ENCODE data around the gene PPP2R5C. TPM values are rescaled to one million over a fixed set of nuclear protein-coding genes. Genes with fewer than 3 reads are reported as not detected.

PPP2R5C gene
- total and polyA plus RNA-seq, 2 donors (not counting 3 experiments of a cell fraction or from before 2014, with no cell fraction given): 42.6 to 83.6 TPM

DNA sequence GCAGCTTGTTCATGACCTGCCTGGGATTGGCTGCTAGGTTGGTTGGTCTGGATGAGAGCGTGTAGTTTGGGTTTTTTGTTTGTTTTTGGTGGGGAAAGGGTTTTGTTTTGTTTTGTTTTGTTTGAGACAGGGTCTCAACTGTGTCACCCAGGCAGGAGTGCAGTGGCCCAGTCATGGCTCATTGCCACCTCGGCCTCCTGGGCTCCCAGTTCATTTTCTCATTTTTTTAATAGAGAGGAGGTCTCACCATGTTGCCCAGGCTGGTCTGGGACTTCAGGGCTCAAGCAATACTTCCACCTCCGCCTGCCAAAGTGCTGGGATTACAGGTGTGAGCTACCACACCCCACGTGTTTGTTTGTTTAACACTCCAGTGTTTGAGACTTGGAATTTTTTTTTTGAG, 206.7 kb downstream of the PPP2R5C start:
- FAIRE-seq (no peak), DNase-seq (ENCODE audit: low read depth, low spot score) (no peak)
- H3K27ac ChIP-seq (ENCODE audit: insufficient read depth, low read depth, low read length): no peak overlapping the region
- H3K79me2 ChIP-seq (ENCODE audit: control insufficient read depth, insufficient read depth, low read length): peaks cover 75% of the 10 kb centered on the region
- H4K20me1 ChIP-seq (replicated peaks; ENCODE audit: control insufficient read depth, extremely low read depth, insufficient read depth, low read length): peaks cover 3% of the 10 kb centered on the region
- H3K4me3 ChIP-seq (replicated peaks in 1 of 3; ENCODE audit: insufficient read depth in 1 of 3, low read depth in 1 of 3, low read length in 3 of 3): no peak overlapping the region
- no TSS peak for BruUV-seq (replicated peaks)
- no peaks in the 10 kb centered on the region for H3K27me3 ChIP-seq (ENCODE audit: control insufficient read depth in 2 of 2, insufficient read depth in 2 of 2, low read length in 2 of 2)
- POLR2A ChIA-PET: no interaction called here
- no peak overlapping the region for H3K4me2 ChIP-seq (ENCODE audit: insufficient read depth, low read length)
- H3K36me3 ChIP-seq (ENCODE audit: control insufficient read depth in 2 of 2, extremely low read depth in 1 of 2, insufficient read depth in 2 of 2, low read length in 2 of 2): peaks cover 4 to 5% of the 10 kb centered on the region in 2 experiments
- peaks cover 32% of the 10 kb centered on the region for H3K4me1 ChIP-seq (ENCODE audit: control insufficient read depth, extremely low read depth, insufficient read depth, low read length)
- TF ChIP-seq JUN (IDR thresholded peaks at IDR 0.05; ENCODE audit: borderline replicate concordance, insufficient read depth, insufficient read length, low read depth) (no peak), FOS (IDR thresholded peaks at IDR 0.05; ENCODE audit: borderline replicate concordance, insufficient read depth, low read length) (no peak), POLR2AphosphoS5 (IDR thresholded peaks at IDR 0.05; ENCODE audit: insufficient read depth, low read depth, low read length) (no peak), MYC (IDR thresholded peaks at IDR 0.05; ENCODE audit: low read depth, low read length) (no peak), EZH2 (IDR thresholded peaks at IDR 0.05; ENCODE audit: borderline replicate concordance, low read depth, low read length, severe bottlenecking) (no peak), GATA2 (IDR thresholded peaks at IDR 0.05; ENCODE audit: insufficient read depth, insufficient read length, low read depth, low read length) (no peak), POLR2A (IDR thresholded peaks at IDR 0.05; ENCODE audit: low read depth, low read length) (no peak)
- TF ChIP-seq, protein P1, sequence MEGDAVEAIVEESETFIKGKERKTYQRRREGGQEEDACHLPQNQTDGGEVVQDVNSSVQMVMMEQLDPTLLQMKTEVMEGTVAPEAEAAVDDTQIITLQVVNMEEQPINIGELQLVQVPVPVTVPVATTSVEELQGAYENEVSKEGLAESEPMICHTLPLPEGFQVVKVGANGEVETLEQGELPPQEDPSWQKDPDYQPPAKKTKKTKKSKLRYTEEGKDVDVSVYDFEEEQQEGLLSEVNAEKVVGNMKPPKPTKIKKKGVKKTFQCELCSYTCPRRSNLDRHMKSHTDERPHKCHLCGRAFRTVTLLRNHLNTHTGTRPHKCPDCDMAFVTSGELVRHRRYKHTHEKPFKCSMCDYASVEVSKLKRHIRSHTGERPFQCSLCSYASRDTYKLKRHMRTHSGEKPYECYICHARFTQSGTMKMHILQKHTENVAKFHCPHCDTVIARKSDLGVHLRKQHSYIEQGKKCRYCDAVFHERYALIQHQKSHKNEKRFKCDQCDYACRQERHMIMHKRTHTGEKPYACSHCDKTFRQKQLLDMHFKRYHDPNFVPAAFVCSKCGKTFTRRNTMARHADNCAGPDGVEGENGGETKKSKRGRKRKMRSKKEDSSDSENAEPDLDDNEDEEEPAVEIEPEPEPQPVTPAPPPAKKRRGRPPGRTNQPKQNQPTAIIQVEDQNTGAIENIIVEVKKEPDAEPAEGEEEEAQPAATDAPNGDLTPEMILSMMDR (IDR thresholded peaks at IDR 0.05; ENCODE audit: extremely low read depth in 1 of 2, insufficient read depth in 1 of 2, low read depth in 1 of 2, low read length in 2 of 2): no peak
- TF ChIP-seq, protein P2, sequence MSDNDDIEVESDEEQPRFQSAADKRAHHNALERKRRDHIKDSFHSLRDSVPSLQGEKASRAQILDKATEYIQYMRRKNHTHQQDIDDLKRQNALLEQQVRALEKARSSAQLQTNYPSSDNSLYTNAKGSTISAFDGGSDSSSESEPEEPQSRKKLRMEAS (IDR thresholded peaks at IDR 0.05; ENCODE audit: insufficient read depth, insufficient read length): no peak
- intact Hi-C loops (cut with micrococcal nuclease) (no loop called here), dilution Hi-C loops (cut with MboI; ENCODE audit: extremely low pct_ligation_motif_present, low sequenced_read_pairs) (no loop called here)
- CTCF ChIA-PET: interaction anchor here (0.8 to 2.5 kb wide), 4 partner anchors 11 to 261 kb away, joined by 3 to 12 read pairs (median 5); no protein-coding TSS in a partner anchor
- no peak overlapping the region for H2AFZ ChIP-seq (ENCODE audit: low read depth, low read length)
- H3K9ac ChIP-seq (replicated peaks; ENCODE audit: extremely low read depth, insufficient read depth, low read length): no peak overlapping the region
- no peaks in the 10 kb centered on the region for H3K9me1 ChIP-seq (replicated peaks; ENCODE audit: control insufficient read depth, extremely low read depth, insufficient read depth, low read length)
- H3K9me3 ChIP-seq (replicated peaks; ENCODE audit: control insufficient read depth, insufficient read depth, low read length): no peaks in the 10 kb centered on the region
